HG03521 (cell line): ENCODE measurements around the gene TRPM1.

Source experiments
- ATAC-seq: cut with Tn5 transposase; IDR thresholded peaks from one replicate; pipeline ENCODE4 v1.9.1; 2021; ENCODE audit warnings: mild to moderate bottlenecking, moderate library complexity; ENCODE audit not compliant: unreplicated experiment

The TRPM1 gene

GRCh38 chr15:31050953-31051352, 50.6 kb downstream of the TRPM1 start:
- ATAC-seq: no peak

- no peak for ATAC-seq
These were observed 51.6 kb downstream of the TRPM1 start for GRCh38 chr15:31049682-31050615.

- ATAC-seq: no peak
These were observed 52.4 kb downstream of the TRPM1 start for GRCh38 chr15:31049111-31049510.

DNA sequence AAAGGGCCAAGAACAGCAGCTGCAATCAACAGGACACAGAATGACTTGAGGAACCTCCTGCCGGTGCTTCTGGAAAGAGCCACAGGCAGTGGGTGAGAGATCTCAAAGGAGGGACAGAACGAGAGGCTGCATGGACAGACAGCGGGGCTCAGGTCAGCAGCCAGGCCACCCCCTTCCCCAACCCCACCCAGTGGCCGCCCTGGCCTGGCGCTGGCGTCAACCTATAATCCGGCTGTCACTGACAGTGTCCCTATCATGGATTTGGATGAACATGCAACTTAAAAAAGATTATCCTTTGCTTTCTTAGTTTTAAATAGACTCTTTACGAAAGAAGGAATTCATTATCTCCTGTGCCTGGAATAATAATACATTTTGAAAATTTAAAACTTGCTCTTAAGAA, 54.1 kb downstream of the TRPM1 start:
- no peak for ATAC-seq

GRCh38 chr15:31046759-31047359, 54.7 kb downstream of the TRPM1 start:
- no peak for ATAC-seq

- ATAC-seq: no peak
These were observed 55.9 kb downstream of the TRPM1 start for GRCh38 chr15:31045606-31046005.

- ATAC-seq: no peak
These were observed 58.8 kb downstream of the TRPM1 start for GRCh38 chr15:31042751-31043150.

GRCh38 chr15:31041610-31042009, 59.9 kb downstream of the TRPM1 start:
- no peak for ATAC-seq

GRCh38 chr15:31040611-31041010, 60.9 kb downstream of the TRPM1 start:
- ATAC-seq: no peak

GRCh38 chr15:31039961-31040360, 61.6 kb downstream of the TRPM1 start:
- ATAC-seq: no peak

- ATAC-seq: no peak
These were observed 63.6 kb downstream of the TRPM1 start for GRCh38 chr15:31037731-31038477.

DNA sequence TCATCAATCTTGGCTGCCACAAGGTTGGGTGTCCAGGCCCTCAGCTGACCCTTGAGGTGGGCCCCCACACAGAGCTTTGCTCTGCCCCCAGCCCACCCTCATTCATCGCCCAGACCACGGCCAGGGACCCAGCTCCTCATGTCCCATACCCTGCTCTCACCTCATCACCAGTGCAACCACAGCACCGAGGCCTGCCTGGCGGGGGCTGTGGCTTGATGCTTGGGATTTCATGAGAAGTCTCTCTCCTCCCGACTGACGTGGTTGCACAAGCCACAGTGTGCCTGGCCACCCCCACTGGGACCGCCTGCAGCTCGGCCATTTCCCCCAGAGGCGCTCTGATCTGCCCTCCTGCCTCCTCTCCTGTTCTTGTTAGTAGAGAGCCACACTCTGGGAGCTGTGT, 64.7 kb downstream of the TRPM1 start:
- ATAC-seq: no peak

- ATAC-seq: no peak
These were observed 65.9 kb downstream of the TRPM1 start for GRCh38 chr15:31035610-31036009.

- ATAC-seq: no peak
These were observed 67.4 kb downstream of the TRPM1 start for GRCh38 chr15:31034152-31034551.

GRCh38 chr15:31032961-31033371, 68.6 kb downstream of the TRPM1 start:
- ATAC-seq: no peak

DNA sequence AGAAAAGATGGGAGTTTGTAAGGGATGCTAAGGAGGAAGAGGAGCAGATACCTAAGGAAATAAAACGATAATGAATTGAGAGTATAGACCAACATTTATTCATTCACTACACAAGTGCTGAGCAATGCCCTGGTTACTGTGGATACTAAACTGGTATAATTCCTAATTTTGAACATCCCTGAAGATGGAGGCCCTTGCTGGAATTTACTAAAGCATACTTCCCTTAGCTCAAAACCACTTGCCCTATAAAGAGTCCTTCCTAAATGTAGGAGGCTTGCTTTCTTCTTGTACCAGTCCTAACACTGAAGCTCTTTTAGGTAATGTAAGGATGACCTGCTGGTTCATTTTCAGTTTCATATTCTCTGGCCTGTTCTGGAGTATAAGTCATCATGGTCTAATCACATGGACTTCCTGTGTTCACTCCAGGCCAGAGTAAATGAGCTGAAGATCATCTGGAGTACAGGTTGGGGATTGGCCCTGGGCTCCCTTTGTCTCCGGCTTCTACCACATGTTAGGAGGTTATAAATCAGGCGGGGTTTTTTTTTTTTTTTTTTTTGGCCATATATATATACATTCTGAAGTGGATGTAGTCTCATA, 70.0 kb downstream of the TRPM1 start:
- ATAC-seq: peak; percentile 78

GRCh38 chr15:31027910-31028578, 73.5 kb downstream of the TRPM1 start:
- ATAC-seq: no peak

DNA sequence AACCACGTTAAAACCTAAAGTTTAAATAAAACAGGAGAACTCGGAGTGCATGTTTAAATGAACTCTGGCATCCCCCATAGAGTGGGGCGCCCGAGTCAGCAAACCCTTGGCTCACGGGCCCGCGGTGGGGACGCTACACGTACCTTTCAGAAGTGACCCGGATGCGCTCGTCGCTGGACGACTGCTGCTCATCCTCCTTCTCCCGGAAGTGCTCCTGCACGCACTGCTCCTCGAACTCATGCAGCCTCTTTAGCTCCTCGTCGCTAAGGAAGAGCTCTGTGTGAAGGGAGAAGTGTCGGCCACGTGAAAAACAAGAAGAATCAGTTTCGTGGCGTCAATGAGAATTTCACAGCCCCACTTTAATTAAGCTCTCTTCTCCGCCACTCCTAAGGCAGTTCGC, 75.5 kb downstream of the TRPM1 start:
- no peak for ATAC-seq

DNA sequence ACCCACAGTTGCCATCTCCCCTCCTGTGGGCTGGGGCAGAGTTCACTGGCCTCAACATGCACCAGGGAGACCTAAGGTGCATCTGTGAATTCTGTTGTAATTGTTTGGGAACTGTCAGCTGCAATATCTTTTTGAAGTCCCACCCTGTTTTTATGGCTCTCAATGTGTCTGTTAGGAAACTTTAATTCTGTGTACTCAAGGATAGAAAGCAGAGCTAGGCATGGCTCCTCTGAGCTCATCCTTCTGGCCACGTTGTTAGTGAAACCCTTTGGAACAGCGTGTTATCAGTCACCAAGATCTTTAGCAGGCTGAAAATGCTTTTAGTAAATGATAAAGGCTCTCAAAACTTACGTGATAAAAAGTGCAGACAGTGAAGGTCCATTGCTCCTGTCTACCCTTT, 76.5 kb downstream of the TRPM1 start:
- no peak for ATAC-seq

DNA sequence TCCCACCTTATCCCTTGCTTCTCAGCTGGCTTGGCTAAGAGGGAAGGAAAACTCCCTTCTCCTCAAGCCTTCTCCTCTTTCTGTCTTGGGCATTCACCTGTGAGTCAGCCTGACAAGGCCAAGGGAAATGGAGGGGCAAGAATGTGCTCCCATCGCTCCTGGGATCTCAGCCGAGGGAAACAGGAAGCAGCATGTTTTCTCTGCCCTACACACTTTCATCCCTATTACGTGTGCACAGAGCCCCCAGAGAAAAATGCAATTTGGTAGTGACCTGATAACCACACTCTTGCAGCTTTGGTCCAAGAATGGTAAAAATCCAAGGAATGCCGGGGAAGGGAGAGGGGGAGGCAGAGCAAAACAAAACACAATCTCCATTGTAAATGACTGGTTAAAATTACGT, 77.2 kb downstream of the TRPM1 start:
- ATAC-seq: no peak

- ATAC-seq: no peak
These were observed 77.7 kb downstream of the TRPM1 start for GRCh38 chr15:31023841-31024240.
